ENCODE data around the gene VAPB.

VAPB gene

GRCh38 chr20:58500256-58500655 lies 111.2 kb downstream of the VAPB start:
- TF ChIP-seq CTCF (conservative IDR thresholded peaks at IDR 0.05; ENCODE audit: control insufficient read depth, insufficient read depth, low read depth, low read length) = no peak
- DNase-seq (ENCODE audit: low read depth) = no peak
- no peak overlapping the region for H3K4me3 ChIP-seq (ENCODE audit: control insufficient read depth, low read depth, low read length)
